Adrenal gland (tissue), 5 donors: ENCODE measurements around the gene TMEM273.

Source experiments
- CTCF ChIP-seq, 6 experiments: fragments of 450-650 bp in 4 of 6; fragments of 200-600 bp in 2 of 6; sonication (generic) in 1 of 6; IDR thresholded peaks; 1 replicate in 5 of 6; 2 replicates in 1 of 6; pipeline versions ENCODE4 v1.5.1 to v1.8.0; 2016 to 2021; ENCODE audit warnings: antibody characterized with exemption in 6 of 6, mild to moderate bottlenecking in 2 of 6, moderate library complexity in 1 of 6
- POLR2A ChIP-seq, 2 donors: fragments of 450-650 bp; IDR thresholded peaks; one replicate each; pipeline ENCODE4 v1.6.1; 2017; ENCODE audit warnings: antibody characterized with exemption in 2 of 2, mild to moderate bottlenecking in 2 of 2, moderate library complexity in 1 of 2
- donor health status: DM: no; HTN: no; CAD: no.

DNA sequence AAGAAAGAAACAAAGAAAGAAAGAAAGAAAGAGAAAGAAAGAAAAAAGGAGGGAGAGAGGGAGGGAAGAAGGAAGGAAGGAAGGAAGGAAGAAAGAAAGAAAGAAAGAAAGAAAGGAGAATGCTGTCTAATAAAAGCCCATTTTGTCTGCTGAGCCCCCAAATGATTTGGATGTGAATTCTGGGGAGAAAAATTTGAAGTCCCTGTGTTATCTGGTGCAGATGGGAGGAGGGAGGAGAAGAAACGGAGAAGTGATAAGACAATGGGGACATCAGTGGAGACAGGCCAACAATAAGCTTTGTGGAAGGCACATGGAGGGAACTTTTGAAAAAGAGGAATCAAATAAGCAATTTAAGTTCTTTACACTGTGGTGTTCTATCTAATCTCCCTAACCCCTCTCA is 24.6 kb upstream of the TMEM273 start:
- TF ChIP-seq CTCF (IDR thresholded peaks at IDR 0.05): no peak
- no peak for TF ChIP-seq POLR2A (IDR thresholded peaks at IDR 0.05)
